ENCODE measurements around the gene GRID1.
A peak's percentile ranks its signal among the peaks of the same experiment; 100 is the strongest.

Gene GRID1

DNA sequence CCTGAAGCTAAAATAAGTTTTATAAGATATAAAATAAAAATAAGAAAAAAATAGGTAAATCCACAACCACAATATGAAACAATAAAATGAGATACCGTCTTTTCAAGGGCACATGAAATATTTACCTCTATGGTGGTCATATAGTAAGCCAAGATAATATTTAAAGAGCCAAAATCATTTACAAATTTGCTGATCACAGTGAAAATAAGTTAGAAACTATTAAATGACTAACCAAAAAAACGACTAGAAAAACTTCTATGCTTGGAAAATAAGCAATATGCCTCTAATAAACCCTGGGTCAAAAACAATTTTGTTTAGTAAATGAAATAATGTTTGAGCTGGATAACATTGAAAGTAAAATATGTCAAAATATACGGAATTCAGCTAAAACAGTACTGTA lies 535.2 kb downstream of the GRID1 start:
- CTCF ChIA-PET = no interaction called here
- Histone ChIP-seq H3K9me3 (ENCODE audit: control insufficient read depth, insufficient read depth, low read depth, low read length) (no peaks in the 10 kb centered on the region), H3K4me3 (ENCODE audit: low read depth, low read length) (no peak overlapping the region), H3K36me3 (ENCODE audit: control insufficient read depth in 2 of 2, insufficient read depth in 1 of 2, low read length in 2 of 2) (no peaks in the 10 kb centered on the region), H3K27ac (ENCODE audit: extremely low read depth, low read depth, low read length) (no peak overlapping the region), H3K4me1 (ENCODE audit: control insufficient read depth, insufficient read depth, low read length) (no peaks in the 10 kb centered on the region)
- TF ChIP-seq, protein P1, sequence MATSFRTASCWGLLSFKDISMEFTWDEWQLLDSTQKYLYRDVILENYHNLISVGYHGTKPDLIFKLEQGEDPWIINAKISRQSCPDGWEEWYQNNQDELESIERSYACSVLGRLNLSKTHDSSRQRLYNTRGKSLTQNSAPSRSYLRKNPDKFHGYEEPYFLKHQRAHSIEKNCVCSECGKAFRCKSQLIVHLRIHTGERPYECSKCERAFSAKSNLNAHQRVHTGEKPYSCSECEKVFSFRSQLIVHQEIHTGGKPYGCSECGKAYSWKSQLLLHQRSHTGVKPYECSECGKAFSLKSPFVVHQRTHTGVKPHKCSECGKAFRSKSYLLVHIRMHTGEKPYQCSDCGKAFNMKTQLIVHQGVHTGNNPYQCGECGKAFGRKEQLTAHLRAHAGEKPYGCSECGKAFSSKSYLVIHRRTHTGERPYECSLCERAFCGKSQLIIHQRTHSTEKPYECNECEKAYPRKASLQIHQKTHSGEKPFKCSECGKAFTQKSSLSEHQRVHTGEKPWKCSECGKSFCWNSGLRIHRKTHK (tag by site-specific recombination; IDR thresholded peaks at IDR 0.05) = no peak
- TF ChIP-seq SALL2 (tag by site-specific recombination; IDR thresholded peaks at IDR 0.05; ENCODE audit: borderline replicate concordance) = no peak
- TF ChIP-seq, protein P2, sequence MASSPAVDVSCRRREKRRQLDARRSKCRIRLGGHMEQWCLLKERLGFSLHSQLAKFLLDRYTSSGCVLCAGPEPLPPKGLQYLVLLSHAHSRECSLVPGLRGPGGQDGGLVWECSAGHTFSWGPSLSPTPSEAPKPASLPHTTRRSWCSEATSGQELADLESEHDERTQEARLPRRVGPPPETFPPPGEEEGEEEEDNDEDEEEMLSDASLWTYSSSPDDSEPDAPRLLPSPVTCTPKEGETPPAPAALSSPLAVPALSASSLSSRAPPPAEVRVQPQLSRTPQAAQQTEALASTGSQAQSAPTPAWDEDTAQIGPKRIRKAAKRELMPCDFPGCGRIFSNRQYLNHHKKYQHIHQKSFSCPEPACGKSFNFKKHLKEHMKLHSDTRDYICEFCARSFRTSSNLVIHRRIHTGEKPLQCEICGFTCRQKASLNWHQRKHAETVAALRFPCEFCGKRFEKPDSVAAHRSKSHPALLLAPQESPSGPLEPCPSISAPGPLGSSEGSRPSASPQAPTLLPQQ (tag by site-specific recombination; IDR thresholded peaks at IDR 0.05) = no peak
- TF ChIP-seq, protein P3, sequence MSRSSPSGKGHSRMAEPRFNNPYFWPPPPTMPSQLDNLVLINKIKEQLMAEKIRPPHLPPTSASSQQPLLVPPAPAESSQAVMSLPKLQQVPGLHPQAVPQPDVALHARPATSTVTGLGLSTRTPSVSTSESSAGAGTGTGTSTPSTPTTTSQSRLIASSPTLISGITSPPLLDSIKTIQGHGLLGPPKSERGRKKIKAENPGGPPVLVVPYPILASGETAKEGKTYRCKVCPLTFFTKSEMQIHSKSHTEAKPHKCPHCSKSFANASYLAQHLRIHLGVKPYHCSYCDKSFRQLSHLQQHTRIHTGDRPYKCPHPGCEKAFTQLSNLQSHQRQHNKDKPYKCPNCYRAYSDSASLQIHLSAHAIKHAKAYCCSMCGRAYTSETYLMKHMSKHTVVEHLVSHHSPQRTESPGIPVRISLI (tag by site-specific recombination; IDR thresholded peaks at IDR 0.05) = no peak
- TF ChIP-seq, protein P4, sequence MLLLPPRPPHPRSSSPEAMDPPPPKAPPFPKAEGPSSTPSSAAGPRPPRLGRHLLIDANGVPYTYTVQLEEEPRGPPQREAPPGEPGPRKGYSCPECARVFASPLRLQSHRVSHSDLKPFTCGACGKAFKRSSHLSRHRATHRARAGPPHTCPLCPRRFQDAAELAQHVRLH (tag by site-specific recombination; IDR thresholded peaks at IDR 0.05) = no peak
- TF ChIP-seq ZNF112 (tag by site-specific recombination; IDR thresholded peaks at IDR 0.05) = no peak
- TF ChIP-seq GLI2 (tag by site-specific recombination; IDR thresholded peaks at IDR 0.05; ENCODE audit: borderline replicate concordance, low read depth) = no peak
- TF ChIP-seq ZNF621 (tag by site-specific recombination; IDR thresholded peaks at IDR 0.05) = no peak
- TF ChIP-seq, protein P5, sequence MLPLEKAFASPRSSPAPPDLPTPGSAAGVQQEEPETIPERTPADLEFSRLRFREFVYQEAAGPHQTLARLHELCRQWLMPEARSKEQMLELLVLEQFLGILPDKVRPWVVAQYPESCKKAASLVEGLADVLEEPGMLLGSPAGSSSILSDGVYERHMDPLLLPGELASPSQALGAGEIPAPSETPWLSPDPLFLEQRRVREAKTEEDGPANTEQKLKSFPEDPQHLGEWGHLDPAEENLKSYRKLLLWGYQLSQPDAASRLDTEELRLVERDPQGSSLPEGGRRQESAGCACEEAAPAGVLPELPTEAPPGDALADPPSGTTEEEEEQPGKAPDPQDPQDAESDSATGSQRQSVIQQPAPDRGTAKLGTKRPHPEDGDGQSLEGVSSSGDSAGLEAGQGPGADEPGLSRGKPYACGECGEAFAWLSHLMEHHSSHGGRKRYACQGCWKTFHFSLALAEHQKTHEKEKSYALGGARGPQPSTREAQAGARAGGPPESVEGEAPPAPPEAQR (tag by site-specific recombination; IDR thresholded peaks at IDR 0.05) = no peak
- no peak for TF ChIP-seq ZNF214 (tag by site-specific recombination; IDR thresholded peaks at IDR 0.05; ENCODE audit: borderline replicate concordance)
- TF ChIP-seq ZSCAN23 (tag by site-specific recombination; IDR thresholded peaks at IDR 0.05) = no peak
- no peak for TF ChIP-seq ZEB2 (tag by site-specific recombination; IDR thresholded peaks at IDR 0.05)
- TF ChIP-seq YY1 (tag by site-specific recombination; IDR thresholded peaks at IDR 0.05) = no peak
- TF ChIP-seq ZNF2 (tag by site-specific recombination; IDR thresholded peaks at IDR 0.05) = no peak
- POLR2A ChIA-PET = no interaction called here

DNA sequence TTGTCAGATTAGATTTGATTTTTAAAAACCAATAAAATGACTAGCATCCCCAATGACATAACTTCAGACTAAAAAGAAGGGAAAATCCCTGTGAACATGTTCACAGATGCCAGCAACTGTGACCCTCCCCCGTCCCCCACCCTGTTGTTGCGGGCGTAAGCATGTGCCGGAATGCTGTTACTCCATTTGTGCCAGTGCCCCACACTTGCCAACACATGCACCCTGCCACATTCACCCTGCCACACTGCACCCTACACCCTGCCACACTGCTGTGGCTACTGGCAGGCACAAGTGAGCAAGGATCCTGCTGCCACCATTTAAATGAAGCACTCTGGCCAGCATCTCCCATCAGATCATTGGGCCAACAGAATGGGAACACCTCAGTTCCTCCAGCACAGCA lies 540.2 kb downstream of the GRID1 start:
- H3K9me3 ChIP-seq (ENCODE audit: control insufficient read depth, insufficient read depth, low read depth, low read length) = no peaks in the 10 kb centered on the region
- H3K4me1 ChIP-seq (ENCODE audit: control insufficient read depth, insufficient read depth, low read length) = no peaks in the 10 kb centered on the region
- H3K27ac ChIP-seq (ENCODE audit: extremely low read depth, low read depth, low read length) = no peak overlapping the region
- ChIA-PET POLR2A (no interaction called here), CTCF (interaction anchor here (0.6 kb wide), 1 partner anchor 80 kb away, joined by 3 read pairs; no protein-coding TSS in a partner anchor)
- TF ChIP-seq ZSCAN30 (tag by site-specific recombination; IDR thresholded peaks at IDR 0.05) (no peak), ZNF544 (tag by site-specific recombination; IDR thresholded peaks at IDR 0.05) (no peak)
- no peak overlapping the region for H3K4me3 ChIP-seq (ENCODE audit: low read depth, low read length)
- no peaks in the 10 kb centered on the region for H3K36me3 ChIP-seq (ENCODE audit: control insufficient read depth in 2 of 2, insufficient read depth in 1 of 2, low read length in 2 of 2)

GRCh38 chr10:85811405-85811804 lies 555.2 kb downstream of the GRID1 start:
- Histone ChIP-seq H3K4me3 (ENCODE audit: low read depth, low read length) (no peak overlapping the region), H3K27ac (ENCODE audit: extremely low read depth, low read depth, low read length) (no peak overlapping the region), H3K9me3 (ENCODE audit: control insufficient read depth, insufficient read depth, low read depth, low read length) (no peaks in the 10 kb centered on the region), H3K4me1 (ENCODE audit: control insufficient read depth, insufficient read depth, low read length) (no peaks in the 10 kb centered on the region), H3K36me3 (ENCODE audit: control insufficient read depth in 2 of 2, insufficient read depth in 1 of 2, low read length in 2 of 2) (no peaks in the 10 kb centered on the region)
- CTCF ChIA-PET = no interaction called here
- no peak for TF ChIP-seq ZNF311 (tag by site-specific recombination; IDR thresholded peaks at IDR 0.05; ENCODE audit: borderline replicate concordance)
- peak; percentile 62 for TF ChIP-seq SETDB1 (IDR thresholded peaks at IDR 0.05; ENCODE audit: insufficient read length, low read length)
- TF ChIP-seq ZNF292 (tag by site-specific recombination; IDR thresholded peaks at IDR 0.05; ENCODE audit: borderline replicate concordance, low read depth) = no peak
- POLR2A ChIA-PET = no interaction called here
